Tibial nerve (tissue), 4 donors: ENCODE data around the gene PMF1. TPM values are rescaled to one million over a fixed set of nuclear protein-coding genes. Genes with fewer than 3 reads are reported as not detected.

Experiments used
- DNase-seq, 2 donors: peaks; one replicate each; pipeline ENCODE4 v3.0.0-alpha.2; 2019; ENCODE audit warnings: low spot score in 2 of 2
- H3K27ac ChIP-seq, 4 donors: fragments of 200-600 bp; sonication (generic) in 3 of 4; one replicate each; pipeline ENCODE4 v1.5.1; 2017 to 2019; ENCODE audit warnings: mild to moderate bottlenecking in 1 of 4
- H3K27me3 ChIP-seq, 2 donors: fragments of 200-600 bp; sonication (generic) in 1 of 2; one replicate each; pipeline versions ENCODE4 v1.5.1 to v1.6.0; 2017 to 2019
- H3K36me3 ChIP-seq, 3 donors: fragments of 200-600 bp; sonication (generic); one replicate each; pipeline ENCODE4 v1.5.1; 2018 to 2019
- H3K4me1 ChIP-seq, 4 donors: fragments of 200-600 bp; sonication (generic) in 3 of 4; one replicate each; pipeline ENCODE4 v1.5.1; 2017 to 2019
- H3K4me3 ChIP-seq, 4 donors: fragments of 200-600 bp; sonication (generic) in 3 of 4; one replicate each; pipeline ENCODE4 v1.5.1; 2017 to 2019; ENCODE audit warnings: mild to moderate bottlenecking in 1 of 4, moderate library complexity in 1 of 4
- H3K9me3 ChIP-seq, 4 donors: fragments of 200-600 bp; sonication (generic) in 3 of 4; one replicate each; pipeline ENCODE4 v1.5.1; 2017 to 2019
- EP300 ChIP-seq, 2 donors: sonication (generic); formaldehyde crosslinking; IDR thresholded peaks; one replicate each; pipeline ENCODE4 v1.6.1; 2017; ENCODE audit warnings: antibody characterized with exemption in 2 of 2, mild to moderate bottlenecking in 1 of 2
- POLR2A ChIP-seq, 2 donors: fragments of 450-650 bp; IDR thresholded peaks; one replicate each; pipeline ENCODE4 v1.6.1; 2017; ENCODE audit warnings: antibody characterized with exemption in 2 of 2, mild to moderate bottlenecking in 2 of 2, moderate library complexity in 2 of 2
- WGBS, 2 donors: methylation state at CpG; one replicate each; pipeline ENCODE4 v1.1.5; 2018; 5-methylcytosine and 5-hydroxymethylcytosine counted together
- total RNA-seq, 4 donors: library from RNA; depleted of rRNA; stranded (reverse); fragments of >200 nt; gene quantifications; one replicate each; pipeline ENCODE4 v1.1.0, GENCODE V29; 2016
- TF ChIP-seq, protein P1 (sequence below), 5 experiments: fragments of 200-600 bp in 3 of 5; fragments of 450-650 bp in 2 of 5; sonication (generic) in 3 of 5; IDR thresholded peaks; one replicate each; pipeline ENCODE4 v1.5.1; 2016 to 2019; ENCODE audit warnings: antibody characterized with exemption in 5 of 5, mild to moderate bottlenecking in 3 of 5, moderate library complexity in 2 of 5

Gene PMF1
- total RNA-seq, 4 donors from 2014 or later: 41.7 to 67.1 (median 49.1) TPM

DNA sequence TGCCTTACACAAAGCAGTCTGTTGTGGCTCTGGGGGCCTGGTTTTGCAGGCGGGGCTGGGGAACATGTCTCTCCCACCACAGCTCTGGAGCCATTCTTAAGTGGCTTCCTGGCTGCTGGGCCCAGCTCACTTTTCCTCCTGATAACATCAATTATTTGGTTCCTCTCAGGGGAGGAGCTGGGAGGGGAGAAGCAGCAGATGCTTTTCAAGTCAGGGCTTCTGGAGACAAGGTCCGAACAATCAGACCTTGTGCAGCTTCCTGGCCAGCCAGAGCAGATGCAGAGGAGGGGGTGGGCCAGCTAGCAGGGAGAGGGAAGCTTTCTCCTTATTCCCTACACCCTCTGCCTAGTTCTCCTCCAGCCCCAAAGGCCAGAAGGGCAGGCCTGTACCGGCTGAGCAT is 38.7 kb downstream of the PMF1 start:
- peaks cover 0 to 75% (median 33%) of the 10 kb centered on the region in 3 donors for H3K36me3 ChIP-seq
- WGBS, 2 donors: 11 to 22% methylated on average over 3 of the region's 3 CpGs
- TF ChIP-seq EP300 (IDR thresholded peaks at IDR 0.05) (no peak), POLR2A (IDR thresholded peaks at IDR 0.05) (no peak)
- TF ChIP-seq, protein P1, sequence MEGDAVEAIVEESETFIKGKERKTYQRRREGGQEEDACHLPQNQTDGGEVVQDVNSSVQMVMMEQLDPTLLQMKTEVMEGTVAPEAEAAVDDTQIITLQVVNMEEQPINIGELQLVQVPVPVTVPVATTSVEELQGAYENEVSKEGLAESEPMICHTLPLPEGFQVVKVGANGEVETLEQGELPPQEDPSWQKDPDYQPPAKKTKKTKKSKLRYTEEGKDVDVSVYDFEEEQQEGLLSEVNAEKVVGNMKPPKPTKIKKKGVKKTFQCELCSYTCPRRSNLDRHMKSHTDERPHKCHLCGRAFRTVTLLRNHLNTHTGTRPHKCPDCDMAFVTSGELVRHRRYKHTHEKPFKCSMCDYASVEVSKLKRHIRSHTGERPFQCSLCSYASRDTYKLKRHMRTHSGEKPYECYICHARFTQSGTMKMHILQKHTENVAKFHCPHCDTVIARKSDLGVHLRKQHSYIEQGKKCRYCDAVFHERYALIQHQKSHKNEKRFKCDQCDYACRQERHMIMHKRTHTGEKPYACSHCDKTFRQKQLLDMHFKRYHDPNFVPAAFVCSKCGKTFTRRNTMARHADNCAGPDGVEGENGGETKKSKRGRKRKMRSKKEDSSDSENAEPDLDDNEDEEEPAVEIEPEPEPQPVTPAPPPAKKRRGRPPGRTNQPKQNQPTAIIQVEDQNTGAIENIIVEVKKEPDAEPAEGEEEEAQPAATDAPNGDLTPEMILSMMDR (IDR thresholded peaks at IDR 0.05): no peak

DNA sequence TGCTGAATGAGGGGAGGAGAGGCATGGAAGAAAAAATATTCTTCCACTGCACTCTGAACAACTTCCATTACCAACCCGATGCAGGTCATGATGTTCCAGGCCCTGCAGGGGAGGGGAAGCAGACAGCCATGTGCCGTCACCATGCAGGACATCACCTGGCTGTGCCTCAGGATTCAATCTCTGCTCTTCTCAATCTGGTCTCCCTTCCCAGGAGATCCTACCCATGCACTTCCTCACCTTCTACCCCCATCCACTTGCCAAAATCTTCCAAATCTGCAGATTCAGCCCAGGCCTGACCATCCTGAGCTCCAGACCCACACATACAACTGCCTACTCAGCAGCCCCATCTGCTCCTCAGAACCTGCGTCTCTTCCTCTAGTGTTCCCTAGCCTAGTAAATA is 40.8 kb downstream of the PMF1 start:
- WGBS, 2 donors: 94 to 97% methylated on average over 3 of the region's 3 CpGs
- Histone ChIP-seq H3K36me3 (peaks cover 0 to 96% (median 40%) of the 10 kb centered on the region in 3 donors), H3K27me3 (no peaks in the 10 kb centered on the region), H3K4me3 (no peak overlapping the region), H3K9me3 (no peaks in the 10 kb centered on the region), H3K4me1 (peaks cover 0 to 35% (median 0%) of the 10 kb centered on the region in 4 donors), H3K27ac (no peak overlapping the region)
- TF ChIP-seq, protein P1 (IDR thresholded peaks at IDR 0.05): no peak
- TF ChIP-seq POLR2A (IDR thresholded peaks at IDR 0.05): no peak
- TF ChIP-seq EP300 (IDR thresholded peaks at IDR 0.05): no peak
- no peak for DNase-seq

More for the DNA sequence above, 38.7 kb downstream of the PMF1 start:
- Histone ChIP-seq H3K4me3 (no peak overlapping the region), H3K9me3 (no peaks in the 10 kb centered on the region), H3K27ac (peak overlapping the region in 3 of 4 donors; percentile 36 to 60 (median 46)), H3K4me1 (peaks cover 0 to 54% (median 13%) of the 10 kb centered on the region in 4 donors), H3K27me3 (no peaks in the 10 kb centered on the region)
- DNase-seq: no peak

DNA sequence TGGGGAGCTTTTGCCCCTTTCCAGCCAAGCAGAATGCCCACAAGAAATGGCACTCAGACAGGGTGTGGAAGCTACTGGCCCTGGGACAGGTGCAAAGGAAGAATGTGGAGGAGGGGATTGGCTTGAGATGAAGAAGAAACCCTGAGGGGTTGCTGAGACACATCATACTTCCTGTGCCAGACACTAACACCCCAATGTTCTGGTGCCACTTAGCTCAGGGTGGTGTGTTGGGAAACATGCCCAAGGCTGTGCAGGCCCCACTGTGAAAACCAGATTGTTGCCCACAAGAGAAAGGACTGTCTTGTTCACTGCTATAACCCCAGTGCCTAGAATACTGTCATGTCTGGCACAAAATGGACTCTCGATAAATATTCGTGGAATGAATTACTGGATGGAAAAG is 44.9 kb downstream of the PMF1 start:
- H3K36me3 ChIP-seq: peaks cover 7 to 98% (median 50%) of the 10 kb centered on the region in 3 donors
- DNase-seq: no peak
- no peaks in the 10 kb centered on the region for H3K27me3 ChIP-seq
- WGBS, 2 donors: 79 to 90% methylated on average over 2 of the region's 2 CpGs
- no peaks in the 10 kb centered on the region for H3K9me3 ChIP-seq
- no peak for TF ChIP-seq POLR2A (IDR thresholded peaks at IDR 0.05)
- TF ChIP-seq, protein P1 (IDR thresholded peaks at IDR 0.05): no peak
- TF ChIP-seq EP300 (IDR thresholded peaks at IDR 0.05): no peak
- no peak overlapping the region for H3K4me3 ChIP-seq
- no peak overlapping the region for H3K27ac ChIP-seq
- H3K4me1 ChIP-seq: peaks cover 0 to 13% (median 0%) of the 10 kb centered on the region in 4 donors

DNA sequence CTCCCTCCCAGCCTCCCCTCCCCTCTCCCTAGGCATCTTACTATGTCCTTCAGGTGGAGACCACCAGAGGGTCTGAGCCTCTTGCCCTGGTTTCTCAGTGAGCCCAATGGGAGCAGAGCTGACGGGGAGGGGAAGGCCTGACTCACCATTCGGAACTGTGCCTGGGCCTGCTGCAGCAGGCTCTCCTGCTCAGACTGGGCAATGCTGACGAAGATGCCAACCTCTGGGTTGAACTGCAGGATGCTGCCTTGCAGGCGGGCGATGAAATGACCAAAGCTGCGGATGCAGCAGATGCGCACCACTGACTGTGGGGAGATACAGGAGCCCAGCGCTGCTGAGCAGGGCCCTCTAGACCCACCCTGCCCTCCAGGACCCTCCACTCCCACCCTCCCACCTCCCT is 46.1 kb downstream of the PMF1 start:
- Histone ChIP-seq H3K4me3 (no peak overlapping the region), H3K27ac (no peak overlapping the region), H3K36me3 (peaks cover 10 to 98% (median 40%) of the 10 kb centered on the region in 3 donors), H3K4me1 (peaks cover 0 to 15% (median 0%) of the 10 kb centered on the region in 4 donors), H3K27me3 (no peaks in the 10 kb centered on the region), H3K9me3 (no peaks in the 10 kb centered on the region)
- DNase-seq: no peak
- TF ChIP-seq, protein P1 (IDR thresholded peaks at IDR 0.05): no peak
- TF ChIP-seq EP300 (IDR thresholded peaks at IDR 0.05) (no peak), POLR2A (IDR thresholded peaks at IDR 0.05) (no peak)
- WGBS, 2 donors: 94 to 100% methylated on average over 6 to 8 of the region's 8 CpGs

DNA sequence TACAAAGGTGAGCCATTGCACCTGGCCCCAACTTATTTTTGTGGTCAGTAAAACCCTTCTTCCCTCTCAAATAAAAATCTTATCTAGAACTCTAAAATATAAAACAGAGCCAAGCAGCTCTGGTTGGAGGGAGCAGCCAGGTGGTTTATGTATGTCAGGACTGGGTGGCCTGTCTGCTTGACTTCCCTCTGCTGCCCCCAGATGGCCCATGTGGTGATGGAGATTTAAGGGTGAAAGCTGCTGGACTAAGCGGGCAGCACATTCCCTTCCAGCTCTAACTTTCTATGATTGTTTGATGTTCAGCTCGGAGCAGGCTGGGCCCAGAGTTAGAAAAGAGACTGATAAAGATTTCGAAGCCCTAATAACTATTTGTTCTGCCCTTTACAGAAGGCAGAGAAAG is 47.0 kb downstream of the PMF1 start:
- TF ChIP-seq POLR2A (IDR thresholded peaks at IDR 0.05): no peak
- peaks cover 0 to 15% (median 0%) of the 10 kb centered on the region in 4 donors for H3K4me1 ChIP-seq
- H3K27ac ChIP-seq: peak overlapping the region in 1 of 4 donors; percentile 56
- H3K27me3 ChIP-seq: no peaks in the 10 kb centered on the region
- H3K4me3 ChIP-seq: no peak overlapping the region
- peaks cover 10 to 100% (median 34%) of the 10 kb centered on the region in 3 donors for H3K36me3 ChIP-seq
- DNase-seq: no peak
- H3K9me3 ChIP-seq: no peaks in the 10 kb centered on the region
- 64 to 65% methylated on average over 3 of the region's 3 CpGs for WGBS, 2 donors
